ENCODE measurements around the gene FCER2.

DNA sequence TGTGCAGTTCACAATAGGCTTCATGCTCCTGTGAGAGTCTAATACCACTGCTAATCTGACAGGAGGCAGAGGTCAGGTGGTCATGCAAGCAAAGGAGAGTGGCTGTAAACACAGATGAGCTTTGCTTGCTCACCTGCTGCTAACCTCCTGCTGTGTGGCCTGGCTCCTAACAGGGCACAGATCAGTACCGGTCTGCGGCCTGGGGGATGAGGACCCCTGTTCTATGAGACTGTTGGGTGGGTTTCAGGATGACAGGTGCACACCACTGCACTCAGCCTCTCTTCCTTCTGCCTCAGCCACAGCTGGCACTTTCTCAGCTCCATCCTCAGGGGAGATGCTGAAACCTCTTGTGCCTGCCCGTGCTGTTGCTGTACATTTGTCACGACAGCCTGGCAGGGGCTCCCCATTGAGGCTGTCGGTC is 20.3 kb upstream of the FCER2 start:
- no peak for TF ChIP-seq EZH2 (IDR thresholded peaks at IDR 0.05; ENCODE audit: low read length, unreplicated experiment)
- TF ChIP-seq, protein P1, sequence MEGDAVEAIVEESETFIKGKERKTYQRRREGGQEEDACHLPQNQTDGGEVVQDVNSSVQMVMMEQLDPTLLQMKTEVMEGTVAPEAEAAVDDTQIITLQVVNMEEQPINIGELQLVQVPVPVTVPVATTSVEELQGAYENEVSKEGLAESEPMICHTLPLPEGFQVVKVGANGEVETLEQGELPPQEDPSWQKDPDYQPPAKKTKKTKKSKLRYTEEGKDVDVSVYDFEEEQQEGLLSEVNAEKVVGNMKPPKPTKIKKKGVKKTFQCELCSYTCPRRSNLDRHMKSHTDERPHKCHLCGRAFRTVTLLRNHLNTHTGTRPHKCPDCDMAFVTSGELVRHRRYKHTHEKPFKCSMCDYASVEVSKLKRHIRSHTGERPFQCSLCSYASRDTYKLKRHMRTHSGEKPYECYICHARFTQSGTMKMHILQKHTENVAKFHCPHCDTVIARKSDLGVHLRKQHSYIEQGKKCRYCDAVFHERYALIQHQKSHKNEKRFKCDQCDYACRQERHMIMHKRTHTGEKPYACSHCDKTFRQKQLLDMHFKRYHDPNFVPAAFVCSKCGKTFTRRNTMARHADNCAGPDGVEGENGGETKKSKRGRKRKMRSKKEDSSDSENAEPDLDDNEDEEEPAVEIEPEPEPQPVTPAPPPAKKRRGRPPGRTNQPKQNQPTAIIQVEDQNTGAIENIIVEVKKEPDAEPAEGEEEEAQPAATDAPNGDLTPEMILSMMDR (conservative IDR thresholded peaks at IDR 0.05; ENCODE audit: low read depth, low read length) = no peak

All from PC-3 (cell line).